Astrocyte (in vitro differentiated cells and primary cell): Measurements from ENCODE around the gene CDX1. TPM values are rescaled to one million over a fixed set of nuclear protein-coding genes. Genes with fewer than 3 reads are reported as not detected.

Source experiments
- DNase-seq: peaks from one replicate; pipeline ENCODE4 v3.0.0-alpha.2; 2010; ENCODE audit warnings: low read depth
- FAIRE-seq: peaks from 2 replicates; lab custom pipeline; 2011; peaks lifted over from hg19 to GRCh38; lab: Jason Lieb, UNC
- H2AFZ ChIP-seq: 2 replicates; pipeline ENCODE4 v1.6.0; 2012; ENCODE audit warnings: low read depth, low read length, inconsistent platforms
- H3K27ac ChIP-seq: 2 replicates; pipeline ENCODE4 v1.5.1; 2011; ENCODE audit warnings: low read depth, low read length, inconsistent platforms
- H3K27me3 ChIP-seq: 2 replicates; pipeline ENCODE4 v1.6.0; 2011; ENCODE audit warnings: low read length, inconsistent platforms; ENCODE audit not compliant: insufficient read depth
- H3K36me3 ChIP-seq: 2 replicates; pipeline ENCODE4 v1.5.1; 2011; ENCODE audit warnings: low read length, inconsistent platforms; ENCODE audit not compliant: insufficient read depth
- H3K4me1 ChIP-seq: 2 replicates; pipeline ENCODE4 v1.5.1; 2011; ENCODE audit warnings: low read length, inconsistent platforms; ENCODE audit not compliant: insufficient read depth
- H3K4me2 ChIP-seq: 2 replicates; pipeline ENCODE4 v1.6.0; 2012; ENCODE audit warnings: low read length, inconsistent platforms
- H3K4me3 ChIP-seq: 2 replicates; pipeline ENCODE4 v1.5.1; 2011; ENCODE audit warnings: low read depth, mild to moderate bottlenecking, low read length, inconsistent platforms; ENCODE audit not compliant: insufficient read depth
- H3K79me2 ChIP-seq: 2 replicates; pipeline ENCODE4 v1.6.0; 2012; ENCODE audit warnings: mild to moderate bottlenecking, low read length, inconsistent platforms; ENCODE audit not compliant: insufficient read depth
- H3K9ac ChIP-seq: 2 replicates; pipeline ENCODE4 v1.6.0; 2012; ENCODE audit warnings: mild to moderate bottlenecking, low read length, inconsistent platforms
- H3K9me3 ChIP-seq: 2 replicates; pipeline ENCODE4 v1.5.1; 2012; ENCODE audit warnings: low read depth, mild to moderate bottlenecking, low read length, inconsistent platforms; ENCODE audit not compliant: insufficient read depth
- H4K20me1 ChIP-seq: 2 replicates; pipeline ENCODE4 v1.6.0; 2012; ENCODE audit warnings: low read length, inconsistent platforms; ENCODE audit not compliant: insufficient read depth
- H3K27ac Mint-ChIP-seq: one replicate; pipeline ENCODE4 v1.8.0; 2021; ENCODE audit warnings: mild to moderate bottlenecking, mixed read lengths; ENCODE audit not compliant: unreplicated experiment
- H3K27me3 Mint-ChIP-seq: one replicate; pipeline ENCODE4 v1.8.0; 2021; ENCODE audit warnings: low read depth, mixed read lengths; ENCODE audit not compliant: unreplicated experiment
- H3K36me3 Mint-ChIP-seq: one replicate; pipeline ENCODE4 v1.8.0; 2021; ENCODE audit warnings: low read depth, mixed read lengths; ENCODE audit not compliant: unreplicated experiment
- H3K4me1 Mint-ChIP-seq: one replicate; pipeline ENCODE4 v1.8.0; 2021; ENCODE audit warnings: low read depth, mixed read lengths; ENCODE audit not compliant: unreplicated experiment
- H3K4me3 Mint-ChIP-seq: one replicate; pipeline ENCODE4 v1.8.0; 2021; ENCODE audit warnings: mild to moderate bottlenecking, moderate library complexity, mixed read lengths; ENCODE audit not compliant: unreplicated experiment
- H3K9me3 Mint-ChIP-seq: one replicate; pipeline ENCODE4 v1.8.0; 2021; ENCODE audit warnings: mild to moderate bottlenecking, mixed read lengths; ENCODE audit not compliant: unreplicated experiment
- EZH2 ChIP-seq: IDR thresholded peaks from 2 replicates; pipeline ENCODE4 v1.6.1; 2012; ENCODE audit warnings: mild to moderate bottlenecking, low read length, inconsistent platforms; ENCODE audit not compliant: insufficient read depth
- total RNA-seq: library from RNA; stranded (reverse); gene quantifications from 2 replicates; pipeline ENCODE4 v1.2.1, GENCODE V29; 2021
- TF ChIP-seq, protein P1 (sequence below): IDR thresholded peaks from 2 replicates; pipeline ENCODE4 v1.5.1; 2011; ENCODE audit warnings: low read depth, mild to moderate bottlenecking, inconsistent platforms, low read length, moderate library complexity; ENCODE audit not compliant: insufficient read depth

The CDX1 gene
- total RNA-seq, 1 donor from 2014 or later, result not detected

DNA sequence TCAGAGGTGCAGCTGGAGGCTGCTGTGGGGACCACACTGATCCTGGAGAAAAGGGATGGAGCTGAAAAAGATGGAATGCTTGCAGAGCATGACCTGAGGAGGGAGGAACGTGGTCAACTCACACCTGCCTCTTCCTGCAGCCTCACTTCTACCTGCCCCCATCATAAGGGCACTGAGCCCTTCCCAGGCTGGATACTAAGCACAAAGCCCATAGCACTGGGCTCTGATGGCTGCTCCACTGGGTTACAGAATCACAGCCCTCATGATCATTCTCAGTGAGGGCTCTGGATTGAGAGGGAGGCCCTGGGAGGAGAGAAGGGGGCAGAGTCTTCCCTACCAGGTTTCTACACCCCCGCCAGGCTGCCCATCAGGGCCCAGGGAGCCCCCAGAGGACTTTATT, 17.4 kb downstream of the CDX1 start:
- H3K27ac ChIP-seq, result no peak overlapping the region
- no peak overlapping the region for H2AFZ ChIP-seq
- Mint-ChIP-seq H3K36me3 (peaks cover 2% of the 10 kb centered on the region), H3K9me3 (no peaks in the 10 kb centered on the region), H3K27me3 (peaks cover 68% of the 10 kb centered on the region), H3K4me1 (peaks cover 10% of the 10 kb centered on the region), H3K27ac (no peak overlapping the region), H3K4me3 (no peak overlapping the region)
- TF ChIP-seq, protein P1, sequence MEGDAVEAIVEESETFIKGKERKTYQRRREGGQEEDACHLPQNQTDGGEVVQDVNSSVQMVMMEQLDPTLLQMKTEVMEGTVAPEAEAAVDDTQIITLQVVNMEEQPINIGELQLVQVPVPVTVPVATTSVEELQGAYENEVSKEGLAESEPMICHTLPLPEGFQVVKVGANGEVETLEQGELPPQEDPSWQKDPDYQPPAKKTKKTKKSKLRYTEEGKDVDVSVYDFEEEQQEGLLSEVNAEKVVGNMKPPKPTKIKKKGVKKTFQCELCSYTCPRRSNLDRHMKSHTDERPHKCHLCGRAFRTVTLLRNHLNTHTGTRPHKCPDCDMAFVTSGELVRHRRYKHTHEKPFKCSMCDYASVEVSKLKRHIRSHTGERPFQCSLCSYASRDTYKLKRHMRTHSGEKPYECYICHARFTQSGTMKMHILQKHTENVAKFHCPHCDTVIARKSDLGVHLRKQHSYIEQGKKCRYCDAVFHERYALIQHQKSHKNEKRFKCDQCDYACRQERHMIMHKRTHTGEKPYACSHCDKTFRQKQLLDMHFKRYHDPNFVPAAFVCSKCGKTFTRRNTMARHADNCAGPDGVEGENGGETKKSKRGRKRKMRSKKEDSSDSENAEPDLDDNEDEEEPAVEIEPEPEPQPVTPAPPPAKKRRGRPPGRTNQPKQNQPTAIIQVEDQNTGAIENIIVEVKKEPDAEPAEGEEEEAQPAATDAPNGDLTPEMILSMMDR, result no peak
- no peak for TF ChIP-seq EZH2
- no peak for DNase-seq
- peaks cover 9% of the 10 kb centered on the region for H3K4me1 ChIP-seq
- H4K20me1 ChIP-seq, result no peaks in the 10 kb centered on the region
- peaks cover 22% of the 10 kb centered on the region for H3K27me3 ChIP-seq
- no peaks in the 10 kb centered on the region for H3K36me3 ChIP-seq
- no peak overlapping the region for H3K4me3 ChIP-seq
- no peaks in the 10 kb centered on the region for H3K79me2 ChIP-seq
- H3K4me2 ChIP-seq, result no peak overlapping the region
- FAIRE-seq, result no peak
- H3K9me3 ChIP-seq, result no peaks in the 10 kb centered on the region
- H3K9ac ChIP-seq, result no peak overlapping the region

DNA sequence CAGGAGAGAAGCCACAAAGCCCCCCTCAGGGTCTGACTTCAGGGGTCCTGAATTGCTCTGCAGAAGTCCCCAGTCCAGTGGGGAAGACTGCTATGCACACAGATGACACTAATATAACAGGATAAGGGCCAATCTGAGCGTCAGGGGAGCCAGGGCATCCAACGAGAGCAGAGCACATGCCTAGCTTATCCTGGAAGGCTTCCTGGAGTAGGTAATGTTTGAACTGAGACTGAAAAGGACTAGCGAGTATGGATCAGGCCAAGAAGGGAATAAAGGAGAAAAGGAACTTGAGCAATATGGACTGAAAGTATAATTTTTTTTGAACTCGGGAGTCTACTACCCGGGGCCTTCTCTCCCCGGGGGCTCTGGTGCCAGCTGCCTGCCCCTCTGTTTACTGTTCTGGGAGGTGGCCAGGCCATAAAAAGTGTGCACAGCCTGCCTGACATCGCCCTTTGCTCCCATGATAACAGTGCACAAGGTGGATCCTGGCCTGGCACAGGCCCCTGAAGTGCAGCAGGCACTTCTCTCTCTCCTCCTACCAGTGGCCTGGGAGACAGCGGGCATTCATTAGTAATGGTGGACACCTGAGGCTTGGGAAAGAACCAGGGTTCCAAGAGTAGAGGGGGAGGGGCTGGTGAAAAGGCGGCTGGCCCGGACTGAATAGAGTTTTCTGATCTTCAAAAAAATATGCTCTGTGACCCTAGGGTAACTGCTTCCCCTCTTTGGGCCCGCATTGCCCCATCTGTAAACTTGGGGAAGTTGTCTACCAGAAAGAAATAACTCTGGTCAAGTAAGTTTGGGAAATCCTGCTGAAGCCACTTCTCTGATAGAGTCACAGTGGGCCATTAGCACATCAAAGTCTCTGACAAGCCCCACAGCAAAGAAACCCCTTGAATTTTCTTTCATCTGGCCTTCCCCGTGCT, 18.7 kb downstream of the CDX1 start:
- Mint-ChIP-seq H3K36me3 (peaks cover 2% of the 10 kb centered on the region), H3K27me3 (peaks cover 75% of the 10 kb centered on the region), H3K27ac (no peak overlapping the region), H3K4me3 (no peak overlapping the region), H3K4me1 (peaks cover 10% of the 10 kb centered on the region), H3K9me3 (no peaks in the 10 kb centered on the region)
- Histone ChIP-seq H3K79me2 (no peaks in the 10 kb centered on the region), H3K27me3 (peaks cover 34% of the 10 kb centered on the region), H3K36me3 (no peaks in the 10 kb centered on the region), H3K9ac (no peak overlapping the region), H3K27ac (no peak overlapping the region), H3K4me3 (no peak overlapping the region), H2AFZ (no peak overlapping the region), H3K4me1 (peaks cover 11% of the 10 kb centered on the region), H4K20me1 (no peaks in the 10 kb centered on the region), H3K9me3 (no peaks in the 10 kb centered on the region), H3K4me2 (no peak overlapping the region)
- no peak for DNase-seq
- TF ChIP-seq, protein P1, result no peak
- TF ChIP-seq EZH2, result no peak
- no peak for FAIRE-seq

DNA sequence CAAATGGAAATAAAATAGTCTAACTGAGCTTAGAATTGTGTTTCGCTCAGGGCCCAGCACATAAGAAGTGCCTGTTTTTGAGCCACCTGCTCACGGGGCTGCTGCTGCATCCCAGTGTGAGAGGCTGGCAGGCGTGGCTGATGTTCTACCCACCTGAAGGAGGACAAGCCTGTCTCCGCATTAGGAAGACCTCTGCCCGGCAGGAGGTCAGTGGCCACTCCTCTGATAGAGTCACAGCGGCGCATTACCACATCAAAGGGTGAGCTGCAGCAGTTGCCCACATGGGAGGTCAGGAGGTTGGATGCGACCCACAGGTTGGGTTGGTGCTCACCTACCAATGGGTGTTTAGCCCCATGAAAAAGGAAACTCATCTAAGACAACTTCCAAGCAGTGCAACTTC, 19.6 kb downstream of the CDX1 start:
- H3K36me3 ChIP-seq, result no peaks in the 10 kb centered on the region
- no peak overlapping the region for H3K27ac Mint-ChIP-seq
- H3K27me3 Mint-ChIP-seq, result peaks cover 78% of the 10 kb centered on the region
- peaks cover 2% of the 10 kb centered on the region for H3K36me3 Mint-ChIP-seq
- H3K4me3 Mint-ChIP-seq, result no peak overlapping the region
- H3K4me1 Mint-ChIP-seq, result peaks cover 3% of the 10 kb centered on the region
- no peaks in the 10 kb centered on the region for H3K79me2 ChIP-seq
- H3K27me3 ChIP-seq, result peaks cover 43% of the 10 kb centered on the region
- no peak overlapping the region for H3K4me3 ChIP-seq
- H3K4me2 ChIP-seq, result no peak overlapping the region
- H3K4me1 ChIP-seq, result peaks cover 5% of the 10 kb centered on the region
- H3K27ac ChIP-seq, result no peak overlapping the region
- no peak for TF ChIP-seq EZH2
- TF ChIP-seq, protein P1, result no peak
- no peak overlapping the region for H2AFZ ChIP-seq
- no peaks in the 10 kb centered on the region for H3K9me3 ChIP-seq
- FAIRE-seq, result no peak
- H3K9me3 Mint-ChIP-seq, result no peaks in the 10 kb centered on the region
- DNase-seq, result no peak
- H4K20me1 ChIP-seq, result no peaks in the 10 kb centered on the region
- H3K9ac ChIP-seq, result no peak overlapping the region
